DMS 273 (cell line): ENCODE results near the gene KRTAP4-5.
"Not testable (repeated sequence)": the region's sequence is repeated elsewhere in the genome, so short reads cannot be mapped to it uniquely, and the experiment has no call there.

ENCODE experiments used
- DNase-seq: peaks from one replicate; lab custom pipeline; 2025; ENCODE audit not compliant: unreplicated experiment; lab: John Stamatoyannopoulos, UW

The KRTAP4-5 gene

DNA sequence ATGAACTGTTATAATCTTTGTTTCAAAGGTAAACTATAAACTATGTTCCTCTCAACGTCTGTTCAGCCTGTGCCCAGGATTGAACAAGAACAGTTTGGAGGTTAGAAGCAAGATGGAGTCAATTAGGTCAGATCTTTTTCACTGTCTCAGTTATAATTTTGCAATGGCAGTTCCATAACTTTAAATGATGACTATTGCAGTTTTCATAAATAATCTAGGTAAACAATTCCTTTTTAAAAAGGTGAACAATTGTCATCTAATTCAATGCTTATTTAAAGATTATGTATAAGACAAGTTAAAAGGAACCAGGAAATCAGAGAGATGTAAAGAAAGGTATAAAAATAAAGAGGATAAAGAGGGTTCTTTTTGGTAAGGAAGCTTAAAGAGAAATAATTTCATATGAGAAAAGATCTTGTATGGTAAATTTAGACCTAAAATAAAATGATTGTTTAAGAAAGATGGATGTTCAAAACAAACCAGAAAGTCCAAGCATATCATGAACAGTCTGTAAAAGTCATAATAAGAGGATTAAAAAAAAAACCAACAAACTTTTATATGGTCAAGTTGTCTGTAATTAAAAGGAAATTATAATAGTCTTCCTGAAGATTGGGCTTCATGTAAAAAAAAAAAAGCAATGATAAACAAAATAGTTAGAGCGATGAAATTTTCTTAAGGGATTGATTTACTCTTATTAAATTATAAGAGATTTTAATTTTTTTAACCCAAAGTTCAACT, 38.3 kb downstream of the KRTAP4-5 start:
- no peak for DNase-seq

DNA sequence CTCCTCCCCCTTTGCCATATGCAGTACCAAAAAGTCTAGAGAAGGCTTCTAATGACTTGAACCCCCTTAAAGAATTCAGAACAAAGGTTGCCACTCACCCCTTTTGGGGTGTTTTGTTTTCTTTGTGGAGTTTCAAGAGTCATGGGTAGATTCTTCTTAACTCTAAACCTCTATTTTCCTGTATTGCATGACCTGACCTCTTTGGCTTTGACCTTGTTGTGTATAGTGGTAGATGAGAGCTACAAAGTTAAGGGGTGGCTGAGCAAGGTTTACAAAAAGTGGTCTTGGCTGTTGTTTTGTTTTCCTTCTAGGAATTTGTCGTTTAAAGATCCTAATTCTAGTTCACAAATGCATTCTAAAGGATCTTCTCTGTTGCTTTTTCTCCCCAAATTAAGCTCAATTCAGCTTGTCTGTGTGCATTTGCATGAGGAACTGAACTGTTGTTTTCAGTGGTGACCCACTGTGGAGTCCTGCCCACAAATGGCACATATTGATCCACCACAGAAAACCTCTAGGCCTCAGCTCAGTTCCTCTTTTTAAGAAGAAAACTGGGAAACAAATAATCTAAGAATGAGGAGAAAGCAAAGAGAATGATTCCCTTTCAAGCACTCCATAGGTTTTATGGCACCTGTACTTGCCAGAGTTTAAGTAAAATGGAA, 40.8 kb downstream of the KRTAP4-5 start:
- DNase-seq = not testable (repeated sequence)

DNA sequence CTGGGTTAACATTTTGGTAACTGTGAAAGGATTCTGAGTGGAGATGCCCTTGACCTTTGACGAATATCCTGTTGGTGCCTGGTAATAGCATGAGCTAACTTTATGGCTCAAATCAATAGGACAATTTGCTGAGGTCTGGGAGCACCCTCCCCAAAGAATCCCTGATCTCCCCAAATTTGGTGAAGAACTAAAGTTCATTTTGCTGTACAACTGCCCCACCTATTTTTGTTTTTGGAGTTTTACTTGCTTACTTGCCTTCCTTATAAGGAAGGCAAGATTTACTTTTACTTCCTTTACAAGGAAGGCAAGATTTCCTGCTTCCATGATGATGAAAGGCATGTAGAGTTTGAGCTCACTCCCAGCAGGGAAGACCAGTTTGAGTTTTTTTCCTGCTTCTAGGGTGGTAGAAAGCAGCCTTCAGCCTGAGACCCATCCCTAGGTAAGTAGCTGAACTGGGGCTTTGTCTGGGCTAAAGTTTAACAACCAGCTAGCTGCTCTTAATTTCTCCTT, 41.6 kb downstream of the KRTAP4-5 start:
- no peak for DNase-seq

DNA sequence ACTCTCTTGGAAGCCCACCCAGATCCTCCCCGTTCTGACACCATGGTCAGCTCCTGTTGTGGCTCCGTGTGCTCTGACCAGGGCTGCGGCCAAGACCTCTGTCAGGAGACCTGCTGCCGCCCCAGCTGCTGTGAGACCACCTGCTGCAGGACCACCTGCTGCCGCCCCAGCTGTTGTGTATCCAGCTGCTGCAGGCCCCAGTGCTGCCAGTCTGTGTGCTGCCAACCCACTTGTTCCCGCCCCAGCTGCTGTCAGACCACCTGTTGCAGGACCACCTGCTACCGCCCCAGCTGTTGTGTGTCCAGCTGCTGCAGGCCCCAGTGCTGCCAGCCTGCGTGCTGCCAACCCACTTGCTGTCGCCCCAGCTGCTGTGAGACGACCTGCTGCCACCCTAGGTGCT, 44.3 kb downstream of the KRTAP4-5 start, which contains the start of gene KRTAP4-9:
KRTAP4-9 (plus strand) TSS at position 43 of the 400 bp plus-strand sequence; CDS start at position 43, 0 bp downstream.
- DNase-seq = not testable (repeated sequence)

DNA sequence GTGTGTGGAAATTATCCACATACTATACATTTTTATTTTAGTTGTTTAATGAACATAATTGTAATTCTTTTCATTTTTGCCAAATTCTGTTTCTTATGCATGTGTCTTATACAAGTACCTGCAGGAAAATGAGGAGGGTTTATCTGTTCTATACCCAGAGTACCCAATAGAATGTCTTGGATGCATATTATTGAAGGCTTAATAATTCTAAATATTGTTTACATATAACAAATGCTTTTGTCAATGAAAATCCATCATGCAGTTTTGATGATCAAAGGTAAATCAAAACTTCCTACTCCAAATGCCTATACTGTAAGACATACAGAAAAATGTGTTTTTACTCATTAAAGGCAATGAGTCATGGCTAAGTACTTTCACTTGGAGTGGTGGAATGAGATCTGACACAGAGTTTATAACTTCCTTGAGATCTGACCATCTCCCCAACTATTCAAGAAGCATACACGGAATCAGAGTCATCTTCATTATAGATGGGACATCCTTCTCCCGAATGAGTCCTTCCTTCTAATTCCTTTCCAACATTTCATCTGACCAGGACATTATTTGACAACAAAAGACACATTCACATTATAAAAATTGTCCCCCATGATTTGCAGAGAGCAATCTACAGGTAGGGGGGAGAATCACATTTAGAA, 45.1 kb downstream of the KRTAP4-5 start:
- DNase-seq = not testable (repeated sequence)

DNA sequence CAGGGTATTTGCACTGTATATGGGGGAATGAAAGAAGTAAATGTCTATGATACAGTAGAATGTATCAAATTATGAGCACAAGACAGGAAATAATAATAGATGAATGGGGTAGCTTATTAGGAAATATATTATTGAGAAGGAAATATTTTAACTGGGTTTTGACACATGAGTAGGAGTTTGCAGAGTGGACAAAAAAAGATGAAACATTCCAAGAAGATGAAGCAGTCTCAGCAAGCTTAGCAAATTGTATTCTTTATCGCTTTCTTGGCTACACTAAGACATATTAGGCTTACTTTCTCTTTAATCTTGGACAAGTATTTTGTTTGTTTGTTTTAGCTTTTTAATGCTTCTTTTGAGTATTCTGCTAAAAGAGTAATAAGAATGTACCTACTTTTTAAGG, 45.7 kb downstream of the KRTAP4-5 start:
- no peak for DNase-seq

DNA sequence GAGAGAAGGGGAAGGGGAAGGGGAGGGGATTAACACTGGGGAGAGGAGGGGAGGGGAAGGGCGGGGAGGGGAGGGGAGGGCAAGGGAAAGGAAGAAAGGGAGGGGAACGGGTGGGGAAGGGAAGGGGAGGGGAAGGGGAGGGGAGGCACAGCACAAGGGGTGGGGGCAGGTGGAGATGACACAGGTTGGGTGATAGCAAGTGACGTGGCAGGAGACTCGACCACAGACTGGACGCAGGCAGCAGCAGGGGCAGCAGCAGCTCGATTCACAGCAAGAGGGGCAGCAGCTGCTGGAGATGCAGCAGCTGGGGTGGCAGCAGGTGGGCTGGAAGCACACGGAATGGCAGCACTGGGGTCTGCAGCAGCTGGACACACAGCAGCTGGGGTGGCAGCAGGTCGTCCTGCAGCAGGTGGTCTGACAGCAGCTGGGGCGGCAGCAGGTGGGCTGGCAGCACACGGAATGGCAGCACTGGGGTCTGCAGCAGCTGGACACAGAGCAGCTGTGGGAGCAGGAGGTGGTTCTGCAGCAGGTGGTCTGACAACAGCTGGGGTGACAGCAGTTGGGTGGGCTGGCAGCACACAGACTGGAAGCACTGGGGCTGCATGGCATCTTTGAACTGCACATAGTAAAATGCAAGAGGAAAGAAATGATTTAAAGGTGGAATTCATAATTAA, 47.9 kb downstream of the KRTAP4-5 start, which contains the start of gene KRTAP4-16:
KRTAP4-16 (minus strand) TSS at position 624 of the 674 bp plus-strand sequence; CDS start at position 624, 0 bp downstream.
- no peak for DNase-seq

DNA sequence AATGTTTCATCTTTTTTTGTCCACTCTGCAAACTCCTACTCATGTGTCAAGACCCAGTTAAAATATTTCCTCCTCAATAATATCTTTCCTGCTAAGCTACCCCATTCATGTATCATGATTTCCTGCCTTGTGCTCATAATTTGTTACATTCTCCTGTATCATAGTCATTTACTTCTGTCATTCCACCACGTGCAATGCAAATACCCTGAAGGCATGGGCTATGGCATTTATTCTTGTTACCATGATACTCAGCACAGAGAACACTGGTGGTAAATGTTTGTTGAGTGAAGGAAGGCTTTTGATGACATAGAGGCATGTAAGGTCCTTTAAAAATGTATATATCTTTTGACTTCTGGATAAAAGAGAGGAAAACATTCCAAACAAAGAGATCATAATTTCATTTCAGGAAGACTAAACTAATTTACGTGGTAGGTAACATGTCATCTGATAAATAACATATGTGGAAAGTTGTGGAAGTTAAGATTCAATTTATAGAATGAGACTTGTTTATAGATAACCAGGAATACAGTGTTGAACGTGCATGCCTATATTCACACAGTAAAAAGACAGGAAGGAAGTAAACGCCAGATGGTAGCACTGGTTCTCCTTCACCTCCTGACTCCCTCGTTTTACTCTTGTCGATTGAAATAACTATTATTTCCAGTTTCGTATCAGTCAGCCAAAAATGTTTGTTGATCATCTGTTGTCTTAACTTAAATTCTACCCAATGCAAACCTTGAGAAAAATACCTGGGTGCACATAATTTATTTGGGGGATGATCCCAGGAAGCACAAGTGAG, 49.7 kb downstream of the KRTAP4-5 start:
- not testable (repeated sequence) for DNase-seq
